Adipose tissue (tissue), 3 donors: Measurements from ENCODE around the gene GDAP1L1. TPM values are rescaled to one million over a fixed set of nuclear protein-coding genes. Genes with fewer than 3 reads are reported as not detected.
"Not testable (repeated sequence)": the region's sequence is repeated elsewhere in the genome, so short reads cannot be mapped to it uniquely, and the experiment has no call there.

Experiments
- H3K27ac ChIP-seq: one replicate; pipeline ENCODE4 v1.5.1; 2013; ENCODE audit warnings: low read depth, low read length
- WGBS, 3 donors: extraction: QIAGEN DNeasy Blood & Tissue Kit; methylation state at CpG; one replicate each; pipeline ENCODE4 v1.1.7; 2013; 5-methylcytosine and 5-hydroxymethylcytosine counted together
- polyA plus RNA-seq, 3 donors: library from polyadenylated mRNA; stranded (reverse); fragments of 200-250 nt; gene quantifications; one replicate each; pipeline ENCODE4 v1.2.3, GENCODE V29; 2013
- donor health status: healthy with polysubstance abuse.
- donor health status: Bipolar disorder and iron deficiency.
- donor health status: healthy.

Gene GDAP1L1
- polyA plus RNA-seq, 3 donors, result 0.06 to 0.10 TPM; not detected in 1

GRCh38 chr20:44282192-44282591 lies 35.1 kb downstream of the GDAP1L1 start:
- 77 to 82% (median 82%) methylated on average over 3 of the region's 3 CpGs for WGBS, 3 donors

GRCh38 chr20:44284032-44284431 lies 36.9 kb downstream of the GDAP1L1 start:
- no peak overlapping the region for H3K27ac ChIP-seq
- WGBS, 3 donors, result 86 to 100% (median 97%) methylated on average over 1 of the region's 1 CpG

More at GRCh38 chr20:44282192-44282591, 35.1 kb downstream of the GDAP1L1 start:
- H3K27ac ChIP-seq, result no peak overlapping the region

- no peak overlapping the region for H3K27ac ChIP-seq
- WGBS, 3 donors, result 63 to 70% (median 67%) methylated on average over 5 of the region's 5 CpGs
Measured at GRCh38 chr20:44287272-44288097, 40.4 kb downstream of the GDAP1L1 start.

GRCh38 chr20:44288252-44288651 lies 41.1 kb downstream of the GDAP1L1 start:
- 96 to 99% (median 97%) methylated on average over 3 of the region's 3 CpGs for WGBS, 3 donors
- no peak overlapping the region for H3K27ac ChIP-seq

- WGBS, 3 donors, result 93 to 96% (median 94%) methylated on average over 7 of the region's 7 CpGs
- no peak overlapping the region for H3K27ac ChIP-seq
Measured at GRCh38 chr20:44291754-44292153, 44.6 kb downstream of the GDAP1L1 start.

GRCh38 chr20:44296011-44296410 lies 48.9 kb downstream of the GDAP1L1 start:
- 77 to 84% (median 78%) methylated on average over 7 of the region's 7 CpGs for WGBS, 3 donors
- no peak overlapping the region for H3K27ac ChIP-seq

GRCh38 chr20:44297721-44298120 lies 50.6 kb downstream of the GDAP1L1 start:
- H3K27ac ChIP-seq, result no peak overlapping the region
- WGBS, 3 donors, result 91 to 95% (median 94%) methylated on average over 4 of the region's 4 CpGs

- WGBS, 3 donors, result 90 to 97% (median 94%) methylated on average over 30 to 42 of the region's 42 CpGs
- H3K27ac ChIP-seq, result not testable (repeated sequence)
Measured at GRCh38 chr20:44299011-44299535, 52.0 kb downstream of the GDAP1L1 start.

GRCh38 chr20:44301285-44301684 lies 54.2 kb downstream of the GDAP1L1 start:
- no peak overlapping the region for H3K27ac ChIP-seq

GRCh38 chr20:44302026-44302669 lies 55.0 kb downstream of the GDAP1L1 start:
- H3K27ac ChIP-seq, result no peak overlapping the region
- 19 to 63% (median 58%) methylated on average over 5 of the region's 5 CpGs for WGBS, 3 donors

- H3K27ac ChIP-seq, result no peak overlapping the region
- 72 to 93% (median 90%) methylated on average over 8 of the region's 8 CpGs for WGBS, 3 donors
Measured at GRCh38 chr20:44302736-44303135, 55.6 kb downstream of the GDAP1L1 start.

- H3K27ac ChIP-seq, result no peak overlapping the region
Measured at GRCh38 chr20:44304383-44304782, 57.3 kb downstream of the GDAP1L1 start.

GRCh38 chr20:44306927-44307326 lies 59.8 kb downstream of the GDAP1L1 start:
- no peak overlapping the region for H3K27ac ChIP-seq
- 91 to 94% (median 92%) methylated on average over 9 of the region's 9 CpGs for WGBS, 3 donors

- H3K27ac ChIP-seq, result no peak overlapping the region
Measured at GRCh38 chr20:44309763-44310663, 62.9 kb downstream of the GDAP1L1 start.

GRCh38 chr20:44310664-44311639 lies 63.8 kb downstream of the GDAP1L1 start, which contains the start of gene FITM2:
FITM2 (minus strand) TSS chr20:44311202; CDS start chr20:44311148, 54 bp downstream.
- 2% methylated on average over 63 to 70 of the region's 70 CpGs for WGBS, 3 donors
- no peak within 1 kb of the TSS for H3K27ac ChIP-seq

More at GRCh38 chr20:44309763-44310663, 62.9 kb downstream of the GDAP1L1 start:
- 16 to 17% (median 16%) methylated on average over 17 of the region's 17 CpGs for WGBS, 3 donors

GRCh38 chr20:44314870-44315269 lies 67.8 kb downstream of the GDAP1L1 start:
- H3K27ac ChIP-seq, result no peak overlapping the region

GRCh38 chr20:44319839-44320422 lies 72.8 kb downstream of the GDAP1L1 start:
- no peak overlapping the region for H3K27ac ChIP-seq
- 89 to 98% (median 92%) methylated on average over 2 of the region's 2 CpGs for WGBS, 3 donors
